IMR-90 (cell line): Measurements from ENCODE around the gene SEMA6A.

ENCODE experiments used
- POLR2A ChIP-seq: IDR thresholded peaks from 2 replicates; pipeline ENCODE4 v1.6.1; 2012; ENCODE audit warnings: mild to moderate bottlenecking, low read depth, low read length
- TF ChIP-seq, protein P1 (sequence below): conservative IDR thresholded peaks from 2 replicates; pipeline ENCODE4 v1.5.1; 2012; ENCODE audit warnings: mild to moderate bottlenecking, low read depth, low read length, improper control_type of control experiment

DNA sequence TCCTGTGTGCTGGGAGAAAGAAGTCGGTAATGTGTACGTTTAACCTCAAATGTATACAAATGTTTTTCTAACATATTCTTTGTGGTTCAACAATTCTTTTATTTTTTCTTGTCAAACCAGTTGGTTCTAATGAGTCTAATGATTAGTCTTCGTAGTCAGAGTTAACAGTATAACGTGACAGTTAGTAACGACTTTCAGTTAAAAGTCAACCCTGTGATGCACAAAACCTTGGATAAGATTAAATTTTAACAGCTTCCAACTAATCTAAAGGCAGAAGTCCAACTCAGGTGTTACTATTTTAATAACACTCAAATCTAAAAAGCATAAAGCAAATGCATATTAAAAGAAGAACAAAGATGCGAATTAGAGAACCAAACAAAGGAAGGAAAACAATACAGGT lies 47.0 kb downstream of the SEMA6A start:
- TF ChIP-seq, protein P1, sequence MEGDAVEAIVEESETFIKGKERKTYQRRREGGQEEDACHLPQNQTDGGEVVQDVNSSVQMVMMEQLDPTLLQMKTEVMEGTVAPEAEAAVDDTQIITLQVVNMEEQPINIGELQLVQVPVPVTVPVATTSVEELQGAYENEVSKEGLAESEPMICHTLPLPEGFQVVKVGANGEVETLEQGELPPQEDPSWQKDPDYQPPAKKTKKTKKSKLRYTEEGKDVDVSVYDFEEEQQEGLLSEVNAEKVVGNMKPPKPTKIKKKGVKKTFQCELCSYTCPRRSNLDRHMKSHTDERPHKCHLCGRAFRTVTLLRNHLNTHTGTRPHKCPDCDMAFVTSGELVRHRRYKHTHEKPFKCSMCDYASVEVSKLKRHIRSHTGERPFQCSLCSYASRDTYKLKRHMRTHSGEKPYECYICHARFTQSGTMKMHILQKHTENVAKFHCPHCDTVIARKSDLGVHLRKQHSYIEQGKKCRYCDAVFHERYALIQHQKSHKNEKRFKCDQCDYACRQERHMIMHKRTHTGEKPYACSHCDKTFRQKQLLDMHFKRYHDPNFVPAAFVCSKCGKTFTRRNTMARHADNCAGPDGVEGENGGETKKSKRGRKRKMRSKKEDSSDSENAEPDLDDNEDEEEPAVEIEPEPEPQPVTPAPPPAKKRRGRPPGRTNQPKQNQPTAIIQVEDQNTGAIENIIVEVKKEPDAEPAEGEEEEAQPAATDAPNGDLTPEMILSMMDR, result no peak
- TF ChIP-seq POLR2A, result no peak
